NCI-H774 (cell line): ENCODE data around the gene RTF2.
A peak's percentile ranks its signal among the peaks of the same experiment; 100 is the strongest.
"Not testable (repeated sequence)": the region's sequence is repeated elsewhere in the genome, so short reads cannot be mapped to it uniquely, and the experiment has no call there.

Experiments used
- DNase-seq: peaks from one replicate; lab custom pipeline; 2025; lab: John Stamatoyannopoulos, UW

The RTF2 gene

GRCh38 chr20:56551571-56551970 is 83.1 kb downstream of the RTF2 start:
- DNase-seq: no peak

DNA sequence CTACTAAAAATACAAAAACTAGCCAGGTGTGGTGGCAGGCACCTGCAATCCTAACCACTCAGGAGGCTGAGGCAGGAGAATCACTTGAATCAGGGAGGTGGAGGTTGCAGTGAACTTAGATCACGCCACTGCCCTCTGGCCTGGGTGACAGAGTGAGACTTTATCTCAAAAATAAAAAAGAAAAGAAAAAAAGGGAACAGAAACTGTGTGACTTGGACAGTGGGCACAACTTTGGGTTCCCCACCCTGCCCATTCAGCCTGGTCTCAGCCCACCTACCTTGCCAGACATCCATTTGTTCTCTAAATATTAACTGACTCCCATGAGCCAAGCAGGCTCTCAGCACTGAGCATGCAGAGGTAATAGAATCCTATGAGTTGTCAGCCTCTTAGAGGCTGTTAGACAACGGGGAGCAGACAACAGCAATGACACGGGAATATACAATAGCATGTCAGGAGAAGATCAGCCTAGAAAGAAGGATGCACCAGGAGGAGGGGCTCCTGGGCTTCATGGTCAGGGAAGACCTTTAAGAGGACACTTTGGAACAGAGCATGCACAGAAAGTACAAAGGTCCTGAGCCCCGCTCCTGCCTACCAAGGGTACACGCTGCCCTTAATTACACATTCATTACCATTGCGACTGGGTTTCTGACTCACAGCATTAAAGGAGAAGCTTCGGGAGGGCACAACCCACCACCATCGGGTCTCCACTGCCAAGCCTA is 84.6 kb downstream of the RTF2 start:
- DNase-seq: no peak

GRCh38 chr20:56554869-56555268 is 86.4 kb downstream of the RTF2 start:
- DNase-seq: peak; percentile 86

- DNase-seq: no peak
Measured at GRCh38 chr20:56558968-56559367, 90.5 kb downstream of the RTF2 start.

DNA sequence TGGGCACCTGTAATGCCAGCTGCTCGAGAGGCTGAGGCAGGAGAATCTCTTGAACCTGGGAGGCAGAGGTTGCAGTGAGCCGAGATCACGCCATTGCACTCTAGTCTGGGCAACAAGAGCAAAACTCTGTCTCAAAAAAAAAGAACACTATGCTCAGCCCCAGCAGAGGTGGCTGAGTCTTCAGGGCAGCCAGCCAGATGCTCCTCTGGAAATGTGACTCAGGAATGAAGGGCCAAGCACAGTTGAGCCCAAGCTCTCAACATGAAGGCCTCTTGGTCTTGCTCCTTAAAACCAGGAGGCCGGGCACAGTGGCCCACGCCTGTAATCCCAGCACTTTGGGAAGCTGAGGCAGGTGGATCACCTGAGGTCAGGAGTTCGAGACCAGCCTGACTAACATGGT is 96.1 kb downstream of the RTF2 start:
- DNase-seq: not testable (repeated sequence)

GRCh38 chr20:56565511-56565910 is 97.1 kb downstream of the RTF2 start:
- DNase-seq: no peak

DNA sequence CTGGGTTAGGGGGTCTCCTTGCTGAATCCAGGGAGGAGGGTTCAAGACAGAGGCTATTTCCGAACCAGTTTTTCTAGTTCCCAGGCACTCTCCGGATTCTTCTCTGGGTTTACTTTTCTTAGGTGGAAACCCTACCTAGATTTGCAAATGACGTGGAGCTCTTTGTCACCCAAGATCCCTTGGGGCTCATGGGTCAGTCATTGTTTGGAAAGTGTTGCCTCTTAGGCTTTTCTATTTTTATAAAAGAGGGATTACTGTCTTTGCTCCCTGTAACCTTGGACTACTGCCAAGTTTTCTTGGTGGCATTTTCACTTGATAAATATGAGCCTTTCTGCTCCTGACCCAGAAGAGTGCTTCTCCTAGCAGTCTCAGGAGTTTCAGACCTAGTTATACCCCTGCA is 98.2 kb downstream of the RTF2 start:
- no peak for DNase-seq
